EL (cell line): ENCODE measurements around the gene DPYD.

Source experiments
- DNase-seq: peaks from one replicate; pipeline ENCODE4 v3.0.0-alpha.2; 2016

The DPYD gene

DNA sequence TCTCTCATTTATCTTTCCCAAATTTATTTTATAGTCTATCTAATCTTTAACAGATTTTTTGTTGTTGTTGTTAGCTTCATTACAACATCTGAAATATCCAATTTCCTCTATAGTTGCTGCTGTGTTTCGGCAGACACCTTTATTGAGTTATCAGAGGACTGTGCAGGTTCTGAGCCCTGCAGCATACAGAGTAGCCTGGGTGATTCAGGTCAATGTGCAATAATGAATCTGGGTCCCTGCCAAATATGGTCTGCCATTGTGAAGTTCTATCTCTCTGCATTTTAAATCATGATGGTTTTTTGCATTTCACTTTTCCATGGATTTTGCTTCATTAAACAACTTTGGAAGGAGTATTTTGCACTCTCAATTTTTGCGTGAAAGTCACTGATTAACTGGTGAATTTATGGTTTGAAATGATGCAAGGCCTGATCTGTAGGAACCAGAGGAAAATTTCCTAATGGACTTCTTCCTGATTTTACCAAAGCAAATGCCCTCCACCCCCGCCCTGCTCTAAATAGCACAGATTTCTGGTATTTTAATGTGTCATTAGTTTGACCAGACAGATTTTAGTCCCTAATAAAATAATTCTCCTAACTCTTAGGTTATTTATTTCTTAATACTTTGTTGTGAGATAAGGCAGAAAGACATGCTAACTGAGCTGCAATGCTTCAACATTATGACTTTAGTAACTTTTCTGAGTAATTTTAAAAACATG, 797.0 kb downstream of the DPYD start:
- DNase-seq, result no peak

DNA sequence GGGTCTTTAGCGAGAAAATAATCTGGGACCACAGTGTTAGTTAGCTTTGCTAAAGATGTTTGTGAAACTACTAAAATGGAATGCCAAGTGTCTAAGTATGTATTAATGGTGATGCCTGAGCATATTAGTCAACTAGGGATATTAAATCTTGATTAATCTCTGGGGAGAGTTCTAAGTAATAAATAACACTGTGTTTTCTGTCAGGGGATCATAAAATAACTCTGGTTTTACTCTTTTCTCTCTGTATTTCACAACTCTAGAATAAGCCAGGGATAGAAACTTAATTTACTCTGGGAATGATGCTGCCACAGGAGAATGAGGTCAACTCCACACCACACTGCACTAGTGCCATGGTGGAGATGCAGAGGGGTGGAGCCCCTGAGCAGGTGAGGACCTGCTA, 800.0 kb downstream of the DPYD start:
- no peak for DNase-seq

DNA sequence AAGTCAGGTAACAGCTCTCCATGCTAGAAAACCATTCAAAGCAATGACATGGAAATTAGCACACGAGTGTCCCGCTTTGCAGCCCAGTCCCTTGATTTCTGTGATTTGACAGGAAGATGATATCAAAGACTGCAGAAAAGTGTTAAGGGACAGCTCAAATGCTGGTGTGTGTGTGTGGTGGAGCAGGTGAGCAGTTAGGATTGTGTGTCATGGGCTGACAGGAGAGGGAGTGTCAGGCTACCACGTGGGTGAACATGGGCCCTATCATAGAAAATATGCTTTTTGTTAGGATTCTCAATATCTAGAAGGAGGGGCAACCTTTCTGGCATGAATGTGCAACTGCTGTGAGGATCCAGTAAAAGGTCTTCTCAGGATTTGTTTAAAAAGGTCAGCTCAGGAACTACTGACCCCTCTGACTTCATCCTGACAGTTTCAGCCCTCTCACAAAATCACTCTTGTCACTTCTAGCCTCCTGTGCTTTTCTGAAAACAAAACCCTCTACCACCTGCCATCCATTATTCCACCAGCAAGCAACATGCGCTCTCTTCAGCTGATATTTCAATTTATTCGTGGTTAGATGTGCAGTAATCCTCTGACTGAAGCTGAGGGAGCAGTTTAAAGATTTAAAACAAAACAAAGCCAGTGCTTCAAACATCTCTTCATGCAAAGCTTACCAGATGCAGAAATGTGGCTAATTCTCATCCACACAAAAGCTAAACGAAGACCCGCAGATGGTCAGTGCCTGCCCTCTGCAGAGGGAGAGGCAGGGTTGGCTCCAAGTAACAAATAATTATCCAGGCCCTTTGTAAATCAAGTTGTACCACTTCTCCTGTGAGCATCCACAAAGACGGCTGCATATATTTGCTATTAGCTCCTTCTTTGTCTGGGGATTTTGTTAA, 801.3 kb downstream of the DPYD start:
- DNase-seq, result no peak

DNA sequence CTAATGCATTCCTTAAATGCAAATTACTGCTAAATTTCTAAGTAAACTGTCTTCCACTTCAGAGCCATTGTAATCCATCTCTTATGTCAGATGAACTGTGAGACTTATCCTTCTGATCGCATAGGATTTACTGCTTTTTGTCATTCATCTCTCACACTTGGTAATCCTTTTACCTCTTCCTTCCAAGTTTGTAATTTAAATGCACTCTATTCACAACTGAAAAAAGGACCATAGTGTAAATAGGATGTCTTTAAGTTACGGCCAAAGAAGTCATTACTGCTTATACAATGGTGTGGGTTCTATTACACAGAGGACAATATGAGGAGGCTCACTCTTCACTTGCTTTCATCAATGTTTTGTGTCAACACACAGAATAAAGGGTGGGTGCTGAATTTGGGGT, 806.0 kb downstream of the DPYD start:
- DNase-seq, result no peak

DNA sequence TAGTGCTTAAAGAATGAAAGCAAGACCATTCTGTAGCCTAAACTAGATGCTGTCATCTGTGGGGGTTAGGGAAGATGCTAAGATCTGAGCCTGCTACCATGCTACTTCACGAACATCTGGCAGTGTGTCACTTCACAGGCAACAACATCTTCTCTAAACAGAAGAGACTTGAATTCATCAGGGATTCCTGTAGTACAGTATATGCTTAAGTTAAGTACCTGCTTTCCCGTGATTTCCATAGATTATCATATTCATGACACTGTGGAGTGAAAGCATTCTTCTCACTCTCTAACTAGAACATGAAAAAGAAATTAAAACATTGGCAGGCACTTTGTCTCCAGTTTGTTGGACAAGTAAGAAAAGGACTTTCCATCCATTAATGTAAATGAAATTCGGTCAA, 808.4 kb downstream of the DPYD start:
- DNase-seq, result no peak

DNA sequence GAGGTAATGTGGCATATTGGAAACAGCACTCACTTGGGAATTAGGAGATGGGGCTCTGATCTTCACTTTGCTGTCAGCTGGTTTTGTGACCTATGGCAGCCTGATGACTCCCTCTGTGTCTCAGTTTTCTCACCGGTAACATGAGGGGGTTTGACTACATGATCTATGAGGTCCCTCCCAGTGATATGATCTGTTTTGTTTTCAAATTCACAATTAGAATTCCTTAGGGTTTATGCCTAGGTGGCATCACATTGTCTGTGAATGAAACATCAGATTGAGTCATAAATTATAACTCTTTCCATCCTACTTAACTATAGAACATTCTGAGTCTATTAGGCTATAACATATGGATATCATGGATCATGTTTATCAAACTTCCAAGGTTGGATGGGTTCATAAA, 812.7 kb downstream of the DPYD start:
- DNase-seq, result peak; percentile 62

DNA sequence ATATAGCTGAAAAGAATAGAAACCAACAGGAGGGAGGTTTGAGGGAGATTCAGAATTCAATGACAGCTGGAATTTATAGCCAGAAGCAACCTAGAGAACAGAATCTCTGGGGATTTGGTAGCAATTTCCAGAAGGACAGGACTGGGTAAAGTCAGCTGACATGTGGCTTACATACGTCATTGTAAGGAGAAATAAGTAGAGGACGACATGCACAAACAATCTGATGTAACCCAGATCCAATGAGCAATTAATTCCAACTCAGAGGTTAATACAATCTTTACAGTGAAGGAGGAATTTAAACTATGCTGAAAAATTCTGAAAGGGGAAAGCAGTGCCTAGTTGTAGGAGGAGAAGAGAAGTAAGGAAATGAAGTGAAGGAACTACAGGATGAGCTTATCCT, 815.3 kb downstream of the DPYD start:
- DNase-seq, result peak; percentile 47

DNA sequence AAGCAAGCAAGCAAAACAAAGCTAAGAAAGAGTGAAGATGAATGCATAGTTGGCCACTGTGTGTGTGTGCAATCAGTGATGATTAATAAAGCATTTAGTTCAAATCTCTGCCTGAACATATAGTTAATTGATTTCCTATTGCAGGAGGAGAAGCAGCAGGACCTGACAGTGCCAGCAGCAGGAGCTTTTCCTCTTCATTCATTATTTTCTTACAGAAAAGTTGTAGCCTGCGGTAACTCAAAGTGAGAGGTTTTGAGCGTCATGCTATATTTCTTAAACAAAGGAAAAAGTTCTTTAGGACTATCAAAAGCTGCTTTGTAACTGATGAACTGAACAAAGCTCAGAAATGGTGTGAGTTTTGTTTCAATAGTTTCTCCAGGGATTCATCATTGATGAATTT, 819.3 kb downstream of the DPYD start:
- DNase-seq, result no peak

DNA sequence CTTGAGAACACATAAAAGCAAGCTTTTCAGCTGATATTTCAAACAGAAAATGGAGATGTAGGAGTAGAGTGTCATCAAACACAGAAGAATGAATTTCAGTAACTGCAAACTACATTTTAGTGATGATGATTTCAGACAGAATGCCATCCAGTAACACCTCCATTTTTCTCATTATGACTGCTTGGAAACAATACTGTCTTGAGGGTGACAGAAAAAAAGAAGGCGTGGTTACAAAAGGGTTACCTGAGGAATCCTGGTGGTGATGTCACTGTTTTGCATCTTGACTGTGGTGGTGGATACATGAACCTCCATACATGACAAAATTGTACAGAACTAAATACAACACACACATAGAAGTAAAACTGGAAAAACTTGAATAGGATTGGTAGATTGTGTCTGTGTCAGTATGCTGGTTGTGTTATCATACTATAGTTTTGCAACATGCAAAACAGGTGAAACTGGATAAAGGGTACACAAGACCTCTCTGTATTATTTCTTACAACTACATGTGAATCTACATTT, 823.4 kb downstream of the DPYD start:
- no peak for DNase-seq

DNA sequence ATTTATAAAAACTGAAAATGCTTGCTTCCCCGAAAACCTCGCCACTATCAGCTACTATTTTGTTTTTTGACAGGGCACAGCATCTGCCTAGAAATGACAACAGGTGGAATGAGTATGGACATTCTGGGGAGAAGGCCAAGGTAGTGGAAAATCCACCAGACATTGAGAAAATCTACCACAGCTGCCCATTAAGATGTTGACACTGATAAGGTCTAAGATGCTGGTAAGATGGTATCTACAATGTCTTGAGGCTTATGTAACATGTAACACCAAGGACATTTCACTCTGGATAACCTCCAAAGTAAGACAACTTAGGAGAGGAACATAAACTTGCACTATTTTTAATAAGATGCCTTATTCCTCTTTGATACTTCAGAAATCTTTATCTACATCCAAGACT, 825.1 kb downstream of the DPYD start:
- no peak for DNase-seq

DNA sequence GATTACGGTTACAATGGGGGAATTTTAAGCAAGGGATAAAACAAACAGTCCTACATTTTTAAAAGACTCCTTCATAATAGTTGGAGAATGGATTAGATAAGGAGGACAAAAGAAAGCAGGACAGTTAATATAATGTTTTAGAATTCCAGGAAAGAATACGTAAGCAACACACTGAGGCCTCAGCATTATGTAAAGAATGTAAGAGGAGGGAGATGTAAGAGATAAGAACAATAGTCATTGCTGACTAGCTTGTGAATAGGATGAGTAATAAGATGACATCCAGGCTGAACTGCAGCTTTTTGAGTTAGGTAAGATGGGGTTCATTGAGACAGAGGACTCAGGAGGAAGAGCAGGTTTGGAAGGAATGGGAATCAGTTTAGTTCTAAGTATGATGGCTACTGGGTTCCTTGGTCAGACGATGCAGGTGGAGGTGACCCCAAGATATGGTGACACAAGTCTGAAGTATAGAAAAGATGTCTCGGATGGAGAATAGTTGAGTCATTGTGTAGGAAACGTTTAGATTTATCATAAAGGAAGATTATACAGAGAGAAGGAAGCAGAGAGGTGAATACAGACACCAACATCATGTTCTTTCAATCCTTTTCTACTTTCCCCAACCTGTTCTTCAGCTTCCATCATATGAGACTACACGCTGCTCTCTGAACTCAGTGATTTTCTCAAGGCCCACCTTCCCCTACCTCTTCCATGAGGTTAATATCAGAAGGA, 826.4 kb downstream of the DPYD start:
- peak; percentile 92 for DNase-seq

DNA sequence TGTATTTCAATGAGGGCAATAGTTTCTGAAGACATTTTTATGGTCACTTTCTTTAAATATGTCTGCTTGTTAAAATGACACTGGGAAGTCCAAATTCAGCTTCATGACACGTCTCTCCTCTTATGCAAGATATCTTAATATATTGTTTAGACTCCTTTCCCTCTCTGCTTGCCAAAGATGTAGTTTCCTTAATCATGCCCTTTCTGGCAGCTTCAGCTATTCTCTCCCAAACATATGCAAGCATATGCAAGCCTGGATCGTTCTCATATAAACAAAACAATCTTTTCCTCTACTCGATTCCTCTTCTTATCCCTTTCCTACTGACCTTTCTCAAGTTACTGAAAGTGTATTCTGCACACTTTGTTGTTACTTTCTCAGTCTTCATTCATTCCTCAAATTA, 827.1 kb downstream of the DPYD start:
- peak; percentile 56 for DNase-seq

DNA sequence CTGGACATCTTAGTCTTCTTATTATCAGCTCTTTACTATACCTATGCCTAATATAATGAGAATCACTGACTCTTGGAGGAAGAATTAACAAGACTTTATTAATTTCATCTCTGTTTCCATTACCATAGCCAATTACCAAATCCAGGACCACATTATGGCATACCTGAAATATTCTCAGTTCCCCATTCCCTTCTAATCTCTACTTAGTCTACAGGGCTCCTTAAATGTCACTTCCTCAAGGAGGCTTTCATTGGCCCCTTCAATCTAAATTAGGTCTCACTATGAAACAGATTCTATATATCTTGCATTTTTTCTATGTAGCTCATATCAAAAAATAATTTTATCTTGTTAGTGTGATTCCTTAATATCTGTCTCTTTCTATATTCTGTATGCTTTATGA, 828.0 kb downstream of the DPYD start:
- DNase-seq, result no peak

DNA sequence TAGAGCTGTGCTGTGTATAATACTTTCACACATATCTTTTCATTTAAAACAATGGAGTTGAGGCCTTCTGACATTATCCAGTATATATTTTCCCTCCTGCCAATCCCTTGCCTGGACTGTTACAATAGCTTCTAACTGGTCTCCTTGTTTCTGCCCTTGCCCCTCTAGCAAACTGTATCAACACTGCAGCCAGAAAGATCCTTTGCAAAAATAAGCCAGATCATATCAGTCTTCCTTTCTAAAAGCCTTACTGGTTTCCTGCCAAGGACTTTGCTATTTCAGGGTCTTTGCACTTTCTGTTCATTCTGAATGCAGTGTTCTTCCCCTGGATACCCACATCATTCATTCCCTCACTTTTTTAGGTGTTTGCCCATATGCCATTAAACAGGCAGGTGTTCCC, 829.2 kb downstream of the DPYD start:
- DNase-seq, result no peak

DNA sequence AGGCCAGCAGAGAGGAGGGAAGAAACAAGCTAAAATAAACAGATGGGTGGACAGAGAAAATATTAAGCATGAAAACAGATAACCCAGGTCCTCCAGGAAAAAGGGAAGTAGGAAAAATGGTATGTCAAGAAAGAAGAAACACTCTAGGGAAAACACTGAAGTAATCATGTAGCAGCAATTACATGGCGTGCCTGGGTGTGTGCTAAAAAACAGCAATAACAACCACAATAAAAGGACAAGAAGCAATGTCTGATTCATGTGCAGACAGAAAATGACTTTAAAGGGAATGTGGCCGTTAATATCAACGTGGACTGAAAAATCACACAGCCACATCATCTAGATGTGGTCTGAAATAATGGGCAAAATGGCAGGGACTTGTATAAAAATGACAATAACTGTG, 829.6 kb downstream of the DPYD start:
- no peak for DNase-seq

DNA sequence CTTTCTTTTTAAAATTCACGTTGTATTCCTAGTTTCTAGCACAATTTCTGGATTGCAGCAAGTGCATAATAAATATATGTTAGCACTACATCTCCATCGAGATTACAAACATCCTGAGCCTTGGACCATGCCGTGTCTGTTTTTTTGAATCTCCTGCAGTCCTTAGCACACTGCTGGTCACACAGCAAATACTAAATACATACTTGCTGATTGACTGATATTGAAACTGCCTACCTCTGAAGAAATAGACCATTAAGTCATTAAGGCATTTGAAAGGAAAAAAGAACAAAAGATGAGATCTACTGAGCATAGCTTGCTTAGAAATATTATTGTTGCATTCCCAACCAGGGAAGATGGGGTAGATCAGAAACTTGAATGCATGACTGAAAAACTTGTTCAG, 830.1 kb downstream of the DPYD start:
- no peak for DNase-seq

DNA sequence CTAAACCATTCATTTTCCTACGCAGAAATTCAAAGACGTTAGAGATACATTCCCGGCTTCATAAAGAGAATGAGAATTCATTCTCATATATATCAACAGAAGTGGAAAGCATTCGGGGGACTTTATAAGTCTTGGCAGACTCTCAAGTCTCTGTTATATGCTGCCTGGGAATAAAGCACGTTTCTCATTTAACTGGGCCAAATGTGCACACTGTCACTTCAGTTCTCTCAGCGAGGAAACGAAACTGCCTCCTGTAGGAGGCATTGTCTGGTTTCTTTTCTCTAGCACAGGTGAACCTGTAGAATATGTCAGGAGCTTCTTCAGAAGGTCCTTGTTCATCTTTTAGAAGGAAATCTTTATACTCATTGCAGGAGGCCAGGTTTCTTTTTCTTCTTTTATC, 831.7 kb downstream of the DPYD start:
- DNase-seq, result no peak

DNA sequence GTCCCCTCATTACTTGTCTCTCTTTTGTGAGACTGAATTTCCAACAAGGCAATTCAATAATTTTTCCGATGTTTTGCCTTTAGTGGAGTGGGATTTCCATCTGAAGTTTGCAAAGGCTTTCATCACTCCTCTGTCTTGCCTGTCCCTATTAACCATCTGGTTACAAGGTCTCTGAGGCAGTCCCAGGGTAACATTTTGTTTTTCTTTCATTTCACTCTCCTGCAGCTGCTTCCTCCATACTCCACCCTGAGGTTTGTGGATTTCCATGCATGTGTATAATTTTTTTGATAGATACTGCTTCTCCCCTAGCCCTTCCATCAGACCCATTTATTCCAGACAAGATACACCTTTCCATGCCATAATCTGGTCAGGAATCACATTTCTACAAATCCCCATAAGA, 832.4 kb downstream of the DPYD start:
- DNase-seq, result no peak

DNA sequence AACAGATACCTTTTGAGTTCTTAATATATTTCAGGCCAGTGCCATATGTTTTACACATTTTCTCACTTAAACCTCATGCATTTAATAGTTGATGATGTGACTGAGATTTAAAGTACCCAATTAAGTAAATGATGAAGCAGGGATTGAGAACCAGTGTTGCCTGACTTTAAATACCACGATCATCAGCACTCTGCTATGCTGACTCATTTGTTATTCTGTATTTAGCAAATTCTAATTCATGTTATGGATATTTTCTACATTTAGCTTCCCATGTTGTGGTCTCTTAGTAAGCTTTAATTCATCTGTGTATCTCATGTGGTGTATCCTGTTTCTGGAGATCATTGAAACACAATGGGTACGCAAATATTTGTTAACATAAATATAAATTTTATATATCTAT, 836.3 kb downstream of the DPYD start:
- peak; percentile 36 for DNase-seq

DNA sequence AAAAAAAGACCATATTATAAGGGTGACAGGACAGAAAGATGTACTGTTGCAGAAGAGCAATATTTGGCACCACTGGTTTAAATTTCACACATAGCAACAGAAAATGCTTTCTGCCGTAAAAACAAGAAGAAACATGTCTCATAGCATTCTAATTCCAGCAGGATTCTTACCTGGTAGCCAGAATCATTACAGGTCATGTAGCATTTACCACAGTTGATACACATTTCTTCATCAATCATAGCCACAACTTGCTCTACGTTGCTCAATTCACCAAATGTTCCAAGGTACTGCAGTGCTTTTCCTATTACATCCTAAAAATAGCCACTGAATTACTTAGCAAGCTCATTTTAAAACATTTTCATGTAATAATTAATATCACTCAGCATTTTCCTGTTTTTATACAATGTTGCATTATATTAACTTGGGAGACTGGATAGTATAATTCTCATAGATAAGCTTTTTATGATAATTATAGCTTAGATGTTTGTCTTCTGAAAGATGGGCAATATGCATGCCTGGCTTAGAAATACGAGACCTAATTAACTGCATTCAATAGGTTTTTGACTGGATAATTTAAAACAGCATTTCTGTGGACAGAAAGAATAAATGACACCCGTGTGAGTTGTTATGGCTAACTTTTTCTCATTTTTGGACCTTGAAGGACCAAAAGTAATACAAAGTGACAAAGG, 838.5 kb downstream of the DPYD start:
- no peak for DNase-seq

DNA sequence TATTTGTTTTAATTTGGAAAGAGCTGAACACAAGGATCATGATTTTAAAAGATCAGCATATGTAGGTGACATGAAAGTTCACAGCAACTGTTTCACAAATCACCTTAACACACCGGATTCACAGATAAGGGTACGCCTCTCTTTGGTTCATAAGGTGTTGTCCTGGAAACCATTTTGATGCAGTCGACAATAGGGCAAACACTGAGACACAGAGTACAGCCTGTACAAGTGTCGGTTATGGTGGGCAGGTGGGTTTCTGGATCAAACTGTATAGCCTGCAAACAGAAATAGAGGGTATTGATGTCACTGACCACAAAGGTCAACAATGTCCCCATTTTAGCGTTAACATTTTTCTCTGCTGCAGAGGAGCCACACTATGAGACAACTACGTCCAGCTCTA, 842.0 kb downstream of the DPYD start:
- DNase-seq, result no peak

DNA sequence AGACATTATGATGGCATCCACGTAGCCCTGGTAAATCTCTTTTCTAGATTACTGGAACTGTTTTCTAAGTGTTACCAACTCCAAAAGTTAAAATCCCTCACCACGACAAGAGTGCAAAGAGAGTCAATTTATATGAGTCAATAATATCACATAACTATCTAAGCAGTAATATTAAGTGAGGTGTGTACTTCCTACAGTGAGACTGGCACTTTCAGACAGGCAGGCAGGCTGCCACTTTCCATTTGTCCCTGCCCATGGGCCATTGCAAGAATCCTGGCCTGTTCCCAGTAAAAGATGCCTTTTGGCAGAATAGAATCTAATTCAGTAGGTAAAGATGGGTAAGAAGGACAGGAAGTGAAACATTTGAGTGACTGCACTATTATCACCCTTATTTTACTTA, 843.6 kb downstream of the DPYD start:
- no peak for DNase-seq

DNA sequence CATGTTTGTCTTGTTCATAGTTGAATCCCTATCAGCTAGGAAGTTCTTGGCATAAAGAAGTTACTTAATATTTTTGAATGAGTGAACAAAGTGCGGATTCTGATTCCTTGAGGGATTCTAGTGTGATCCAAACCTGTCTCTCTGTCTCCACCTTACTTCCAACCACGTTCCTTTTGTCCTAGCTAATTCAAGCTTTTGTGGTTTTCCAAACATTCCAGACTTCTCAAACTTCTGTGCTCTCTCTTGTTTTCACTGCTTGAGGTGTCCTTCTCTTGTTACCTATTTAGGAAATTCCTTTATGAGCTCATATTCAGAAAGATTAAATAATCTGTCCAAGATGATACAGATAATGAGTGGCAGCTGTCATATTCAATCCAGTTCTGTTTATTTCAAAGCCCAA, 846.1 kb downstream of the DPYD start:
- DNase-seq, result no peak
